GM21381 (cell line): ENCODE data around the gene DAND5.
"Not testable (repeated sequence)": the region's sequence is repeated elsewhere in the genome, so short reads cannot be mapped to it uniquely, and the experiment has no call there.

ENCODE experiments used
- ATAC-seq: cut with Tn5 transposase; IDR thresholded peaks from one replicate; pipeline ENCODE4 v1.9.1; 2021; ENCODE audit warnings: mild to moderate bottlenecking, moderate library complexity; ENCODE audit not compliant: unreplicated experiment

DAND5 gene

DNA sequence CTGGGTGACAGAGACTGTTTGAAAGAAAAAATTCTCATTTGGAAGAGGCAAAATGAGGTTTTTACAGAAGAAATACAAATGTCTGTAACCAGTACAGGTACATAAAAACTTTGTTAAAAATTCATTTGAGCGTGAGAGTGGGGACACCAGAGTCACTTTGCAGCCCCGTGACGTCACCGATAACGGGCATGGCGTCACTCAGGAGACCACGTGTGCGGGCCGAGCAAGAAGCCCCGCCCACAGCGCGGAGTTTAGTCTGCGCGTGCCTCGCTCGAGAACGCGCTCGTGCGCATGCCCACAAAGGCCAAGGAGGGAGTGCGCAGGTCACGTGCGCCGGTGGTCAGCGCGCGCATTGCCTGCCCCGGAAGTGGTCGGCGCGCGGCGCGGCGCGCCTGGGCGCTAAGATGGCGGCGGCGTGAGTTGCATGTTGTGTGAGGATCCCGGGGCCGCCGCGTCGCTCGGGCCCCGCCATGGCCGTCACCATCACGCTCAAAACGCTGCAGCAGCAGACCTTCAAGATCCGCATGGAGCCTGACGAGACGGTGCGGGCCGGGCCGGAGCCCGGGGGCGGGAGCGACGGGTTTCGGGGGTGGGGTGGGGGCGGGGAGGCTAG is 23.8 kb upstream of the DAND5 start, which contains the start of gene RAD23A:
Gene RAD23A (plus strand): TSS at position 384 of the 613 bp plus-strand sequence. CDS start 87 bp downstream, at position 471.
- ATAC-seq, result peak; percentile 78

DNA sequence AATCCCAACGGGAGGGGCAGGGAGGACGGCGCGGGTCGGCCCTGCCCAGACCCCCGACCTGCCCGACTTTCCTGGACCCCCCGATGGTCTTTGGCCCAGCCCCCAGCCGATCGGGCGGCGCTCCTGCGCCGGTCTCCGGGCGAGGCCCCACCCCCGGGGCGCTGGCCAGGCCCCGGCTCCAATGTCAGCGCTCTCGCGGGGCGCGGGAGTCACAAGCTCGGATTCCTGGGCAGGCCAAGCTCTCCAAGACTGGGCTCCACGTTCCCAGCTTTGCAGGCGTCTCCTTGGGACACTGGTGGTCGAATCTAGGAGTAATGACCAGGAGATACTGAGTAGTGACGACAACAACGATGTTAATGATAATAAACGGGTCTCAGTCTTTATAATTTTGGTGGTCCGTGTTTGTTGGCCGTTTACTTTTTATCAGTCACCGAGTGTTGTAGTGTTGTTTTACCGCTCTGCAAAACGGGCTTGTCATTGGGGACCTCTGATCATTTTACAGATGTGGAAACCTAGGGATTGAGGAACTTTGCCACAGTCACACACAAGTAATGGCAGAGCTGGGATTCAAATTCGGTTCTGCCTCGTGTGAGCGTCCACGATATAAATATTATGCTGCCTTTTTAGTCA is 23.2 kb upstream of the DAND5 start:
- peak; percentile 38 for ATAC-seq

DNA sequence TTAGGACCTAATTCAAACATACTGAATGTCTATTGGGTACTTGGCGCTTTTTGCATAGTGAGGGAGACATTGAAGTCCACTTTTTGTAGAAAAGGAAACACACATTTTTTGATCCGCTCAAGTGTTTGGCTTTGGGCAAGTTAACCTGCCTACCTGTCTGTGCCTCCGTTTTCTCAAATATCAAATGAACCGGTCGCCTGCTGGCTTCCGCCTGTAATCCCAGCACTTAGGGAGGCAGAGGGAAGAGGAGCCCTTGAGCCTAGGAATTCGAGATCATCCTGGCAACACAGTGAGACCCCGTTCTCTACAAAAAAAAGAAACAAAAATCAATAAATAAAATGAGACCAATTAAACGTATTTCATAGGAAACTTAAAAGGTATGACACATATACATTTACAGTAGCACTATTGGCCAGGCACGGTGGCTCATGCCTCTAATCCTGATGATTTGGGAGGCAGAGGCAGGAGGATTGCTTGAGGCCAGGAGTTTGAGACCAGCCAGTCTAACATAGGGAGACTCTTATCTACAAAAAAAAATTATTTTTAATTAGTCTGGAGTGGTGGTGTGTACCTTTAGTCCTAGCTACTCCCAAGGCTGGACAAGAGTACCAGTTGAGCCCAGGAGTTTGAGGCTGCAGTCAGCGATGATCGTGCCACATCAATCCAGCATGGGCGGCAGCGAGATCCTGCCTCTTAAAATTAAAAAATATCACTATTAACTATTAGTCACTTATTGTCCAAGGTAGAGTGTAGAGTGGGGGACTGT is 22.5 kb upstream of the DAND5 start:
- no peak for ATAC-seq

DNA sequence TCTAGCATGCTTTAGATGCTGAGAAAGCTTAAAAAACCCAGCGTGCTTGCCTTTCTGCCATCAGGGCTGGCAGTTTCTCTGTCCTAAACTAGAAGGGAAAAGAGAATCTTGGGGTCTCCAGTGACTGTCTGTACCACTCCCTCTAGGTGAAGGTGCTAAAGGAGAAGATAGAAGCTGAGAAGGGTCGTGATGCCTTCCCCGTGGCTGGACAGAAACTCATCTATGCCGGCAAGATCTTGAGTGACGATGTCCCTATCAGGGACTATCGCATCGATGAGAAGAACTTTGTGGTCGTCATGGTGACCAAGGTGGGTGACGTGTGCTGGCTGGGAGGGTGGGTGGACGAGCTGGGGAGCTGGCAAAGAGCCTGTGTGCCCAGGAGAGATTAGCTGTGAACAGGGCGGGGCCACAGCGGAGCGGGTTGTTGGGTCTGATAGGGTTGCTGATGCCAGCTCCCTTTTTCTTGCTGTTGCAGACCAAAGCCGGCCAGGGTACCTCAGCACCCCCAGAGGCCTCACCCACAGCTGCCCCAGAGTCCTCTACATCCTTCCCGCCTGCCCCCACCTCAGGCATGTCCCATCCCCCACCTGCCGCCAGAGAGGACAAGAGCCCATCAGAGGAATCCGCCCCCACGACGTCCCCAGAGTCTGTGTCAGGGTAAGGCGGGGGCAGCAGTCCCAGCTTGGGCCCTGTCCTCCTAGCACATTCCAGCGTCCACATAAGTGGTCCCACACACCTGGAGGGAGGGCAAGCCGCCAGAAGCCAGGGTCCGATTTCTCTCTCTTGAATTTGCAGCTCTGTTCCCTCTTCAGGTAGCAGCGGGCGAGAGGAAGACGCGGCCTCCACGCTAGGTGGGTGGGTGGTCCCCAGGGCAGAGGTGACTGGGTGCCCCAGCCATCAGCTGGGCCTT is 21.4 kb upstream of the DAND5 start:
- no peak for ATAC-seq

DNA sequence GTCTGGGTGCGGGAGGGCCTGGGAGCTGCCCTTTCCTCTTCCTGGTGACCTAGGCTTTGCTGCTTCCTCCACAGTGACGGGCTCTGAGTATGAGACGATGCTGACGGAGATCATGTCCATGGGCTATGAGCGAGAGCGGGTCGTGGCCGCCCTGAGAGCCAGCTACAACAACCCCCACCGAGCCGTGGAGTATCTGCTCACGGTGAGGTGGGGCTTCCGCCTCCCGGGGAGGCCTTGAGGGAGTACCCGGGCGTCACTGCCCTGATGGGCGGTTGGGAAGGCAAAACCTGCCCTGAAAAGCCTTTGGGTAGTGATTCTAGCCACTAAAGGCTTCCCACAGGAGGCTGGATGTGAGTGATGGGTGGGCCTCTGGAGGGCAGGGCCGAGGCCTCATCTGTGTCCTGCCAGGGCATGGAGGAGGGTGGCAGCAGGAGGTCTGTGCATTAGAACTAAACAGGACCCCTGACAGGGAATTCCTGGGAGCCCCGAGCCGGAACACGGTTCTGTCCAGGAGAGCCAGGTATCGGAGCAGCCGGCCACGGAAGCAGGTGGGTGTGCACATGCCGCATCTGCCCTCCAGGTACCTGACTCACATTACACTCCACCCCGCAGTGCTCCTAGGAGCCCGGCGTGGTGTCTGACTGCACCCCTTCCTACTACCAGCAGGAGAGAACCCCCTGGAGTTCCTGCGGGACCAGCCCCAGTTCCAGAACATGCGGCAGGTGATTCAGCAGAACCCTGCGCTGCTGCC is 20.6 kb upstream of the DAND5 start:
- no peak for ATAC-seq

DNA sequence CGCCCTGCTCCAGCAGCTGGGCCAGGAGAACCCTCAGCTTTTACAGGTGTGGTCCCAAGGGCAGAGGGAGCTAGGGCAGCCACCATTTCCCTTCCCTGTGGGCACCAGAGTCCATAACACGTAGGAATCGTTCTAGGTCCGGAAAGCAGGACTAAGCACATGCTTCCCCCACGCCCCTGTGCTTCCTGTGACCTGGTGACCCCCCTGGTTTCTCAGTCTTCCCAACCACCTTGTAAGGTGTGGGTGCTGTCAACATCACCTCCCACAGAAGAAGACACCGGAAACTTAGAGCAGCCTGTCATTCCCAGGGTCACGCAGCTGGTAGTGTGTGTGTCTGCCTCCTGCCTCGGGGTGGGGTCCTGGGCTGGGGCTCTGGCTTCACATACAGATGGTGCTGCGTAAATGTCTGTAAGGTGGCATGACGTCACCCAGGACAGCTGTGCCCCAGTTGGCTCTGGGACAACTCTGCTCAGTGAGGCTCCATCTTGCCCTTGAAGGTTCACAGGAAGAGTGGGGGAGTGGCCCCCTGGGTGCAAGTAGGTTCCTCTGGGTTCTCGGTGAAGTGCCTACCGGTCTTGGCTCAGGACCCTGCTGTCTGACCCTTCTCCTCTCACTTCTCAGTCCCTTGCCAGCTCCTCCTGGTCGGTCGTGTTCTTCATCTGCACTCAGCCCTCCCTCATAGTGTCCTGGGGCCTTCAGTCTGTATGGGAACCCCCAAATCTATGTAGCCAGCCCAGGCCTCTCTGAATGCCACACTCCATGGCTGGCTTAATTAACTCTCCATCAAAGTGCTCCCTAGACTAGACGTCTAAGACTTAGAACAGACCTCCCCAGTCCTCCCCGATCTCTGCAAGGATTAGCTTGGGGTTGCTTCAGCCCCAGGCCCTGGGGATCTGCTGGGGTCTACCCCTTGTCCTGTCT is 19.8 kb upstream of the DAND5 start:
- ATAC-seq, result no peak

DNA sequence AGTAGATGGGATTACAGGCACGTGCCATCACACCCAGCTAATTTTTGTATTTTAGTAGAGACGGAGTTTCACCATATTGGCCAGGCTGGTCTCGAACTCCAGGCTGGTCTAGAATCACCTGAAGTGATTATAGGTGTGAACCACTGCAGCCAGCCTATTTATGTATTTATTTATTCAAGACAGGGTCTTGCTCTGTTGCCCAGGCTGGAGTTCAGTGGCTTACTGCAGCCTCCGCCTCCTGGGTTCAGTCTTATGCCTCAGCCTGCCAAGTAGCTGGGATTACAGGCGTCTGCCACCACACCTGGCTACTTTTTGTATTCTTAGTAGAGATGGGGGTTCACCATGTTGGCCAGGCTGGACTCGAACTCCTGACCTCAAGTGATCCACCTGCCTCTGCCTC is 17.3 kb upstream of the DAND5 start:
- not testable (repeated sequence) for ATAC-seq

DNA sequence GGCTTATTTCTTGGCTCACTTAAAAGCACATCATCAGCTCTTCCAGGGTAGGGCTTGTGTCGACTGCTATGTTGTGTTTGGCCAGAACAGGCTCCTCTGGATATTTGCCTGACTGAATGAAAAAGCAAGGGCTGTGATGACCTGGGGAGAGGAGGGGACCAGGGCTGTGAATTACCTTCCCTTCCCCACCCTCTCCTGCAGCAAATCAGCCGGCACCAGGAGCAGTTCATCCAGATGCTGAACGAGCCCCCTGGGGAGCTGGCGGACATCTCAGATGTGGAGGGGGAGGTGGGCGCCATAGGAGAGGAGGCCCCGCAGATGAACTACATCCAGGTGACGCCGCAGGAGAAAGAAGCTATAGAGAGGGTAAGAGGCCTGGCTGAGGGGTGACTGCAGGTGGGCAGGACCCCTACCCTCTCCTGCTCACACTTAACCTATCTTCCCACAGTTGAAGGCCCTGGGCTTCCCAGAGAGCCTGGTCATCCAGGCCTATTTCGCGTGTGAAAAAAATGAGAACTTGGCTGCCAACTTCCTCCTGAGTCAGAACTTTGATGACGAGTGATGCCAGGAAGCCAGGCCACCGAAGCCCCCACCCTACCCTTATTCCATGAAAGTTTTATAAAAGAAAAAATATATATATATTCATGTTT is 16.8 kb upstream of the DAND5 start:
- no peak for ATAC-seq

DNA sequence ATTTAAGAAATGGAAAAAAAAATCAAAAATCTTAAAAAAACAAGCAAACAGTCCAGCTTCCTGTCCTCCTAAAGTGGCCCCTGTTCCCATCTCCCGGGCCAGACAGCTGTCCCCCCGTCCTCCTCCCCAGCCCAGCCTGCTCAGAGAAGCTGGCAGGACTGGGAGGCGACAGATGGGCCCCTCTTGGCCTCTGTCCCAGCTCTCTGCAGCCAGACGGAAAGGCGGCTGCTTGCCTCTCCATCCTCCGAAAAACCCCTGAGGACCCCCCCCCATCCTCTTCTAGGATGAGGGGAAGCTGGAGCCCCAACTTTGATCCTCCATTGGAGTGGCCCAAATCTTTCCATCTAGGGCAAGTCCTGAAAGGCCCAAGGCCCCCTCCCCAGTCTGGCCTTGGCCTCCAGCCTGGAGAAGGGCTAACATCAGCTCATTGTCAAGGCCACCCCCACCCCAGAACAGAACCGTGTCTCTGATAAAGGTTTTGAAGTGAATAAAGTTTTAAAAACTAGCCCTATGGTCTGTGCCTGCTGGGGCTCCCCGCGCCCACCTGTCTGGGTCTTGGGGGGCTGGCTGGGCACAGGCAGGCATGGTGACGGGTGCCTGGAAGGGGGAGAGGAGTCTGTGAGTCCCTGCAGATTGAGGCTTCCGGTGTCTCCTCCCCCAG is 16.1 kb upstream of the DAND5 start:
- no peak for ATAC-seq

DNA sequence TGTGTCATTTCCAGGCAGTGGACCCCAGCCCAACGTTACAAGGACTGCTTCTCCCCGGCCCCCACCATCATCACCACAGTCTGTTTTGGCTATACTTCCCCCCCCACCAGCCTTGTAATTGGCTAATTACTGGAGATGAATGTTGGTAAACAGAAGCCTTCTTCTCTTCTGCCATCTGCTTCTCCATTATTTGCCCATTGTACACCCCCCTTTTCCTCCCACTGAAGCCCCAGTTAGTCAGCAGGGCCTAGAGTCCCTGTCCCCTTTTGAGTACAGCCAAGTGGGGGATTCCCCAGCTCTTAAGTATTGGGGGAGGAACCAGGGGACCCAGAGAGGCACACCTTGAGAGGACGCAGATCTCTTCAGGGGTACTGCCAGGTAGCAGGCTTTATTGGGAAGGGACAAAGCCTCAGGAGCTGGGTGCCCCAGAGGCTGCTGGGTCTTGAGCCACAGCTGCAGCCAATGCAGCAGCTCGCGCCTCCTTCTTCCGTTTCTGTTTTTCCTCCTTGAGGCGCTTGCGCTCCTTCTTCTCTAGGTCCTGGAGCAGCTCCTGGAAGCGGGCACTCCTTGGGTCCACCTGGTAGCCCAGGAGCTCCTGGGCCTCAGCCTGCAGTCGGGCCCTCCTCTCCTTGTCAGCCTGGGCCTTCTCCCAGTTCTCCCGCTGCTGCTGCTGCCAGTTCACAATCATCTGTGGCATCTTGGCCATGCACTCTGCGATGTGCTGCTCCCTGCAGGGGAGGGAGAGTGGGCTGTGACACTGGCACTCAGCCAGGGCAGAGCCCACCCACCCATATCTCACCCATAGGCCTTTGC is 15.4 kb upstream of the DAND5 start:
- no peak for ATAC-seq

DNA sequence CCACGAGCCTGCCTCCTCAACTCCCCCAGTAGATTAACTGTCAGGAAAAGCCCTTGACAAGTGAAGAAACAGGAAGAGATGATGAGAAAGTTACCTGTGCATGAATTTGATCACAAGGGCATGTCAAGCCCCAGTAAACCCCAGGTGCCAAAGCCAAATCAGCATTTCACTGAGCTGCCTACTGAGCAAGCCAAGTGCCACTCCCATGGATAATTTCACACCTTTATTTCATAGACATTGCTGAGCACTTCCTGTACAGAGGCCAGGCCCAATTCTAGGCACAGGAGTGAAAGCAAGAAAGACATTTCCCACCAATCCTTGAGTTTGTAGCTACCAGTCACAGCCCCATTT is 14.8 kb upstream of the DAND5 start:
- ATAC-seq, result no peak

DNA sequence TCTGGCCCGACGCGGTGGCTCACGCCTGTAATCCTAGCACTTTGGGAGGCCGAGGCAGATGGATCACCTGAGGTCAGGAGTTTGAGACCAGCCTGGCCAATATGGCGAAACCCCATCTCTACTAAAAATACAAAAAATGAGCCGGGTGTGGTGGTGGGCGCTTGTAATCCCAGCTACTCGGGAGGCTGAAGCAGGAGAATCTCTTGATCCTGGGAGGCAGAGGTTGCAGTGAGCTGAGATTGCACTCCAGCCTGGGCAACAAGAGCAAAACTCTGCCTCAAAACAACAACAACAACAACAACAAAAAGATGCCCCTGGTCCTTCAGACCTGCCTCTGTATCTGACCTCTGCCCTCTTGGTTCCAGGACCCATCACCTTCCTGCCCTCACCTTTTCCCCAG is 13.8 kb upstream of the DAND5 start:
- ATAC-seq, result not testable (repeated sequence)

DNA sequence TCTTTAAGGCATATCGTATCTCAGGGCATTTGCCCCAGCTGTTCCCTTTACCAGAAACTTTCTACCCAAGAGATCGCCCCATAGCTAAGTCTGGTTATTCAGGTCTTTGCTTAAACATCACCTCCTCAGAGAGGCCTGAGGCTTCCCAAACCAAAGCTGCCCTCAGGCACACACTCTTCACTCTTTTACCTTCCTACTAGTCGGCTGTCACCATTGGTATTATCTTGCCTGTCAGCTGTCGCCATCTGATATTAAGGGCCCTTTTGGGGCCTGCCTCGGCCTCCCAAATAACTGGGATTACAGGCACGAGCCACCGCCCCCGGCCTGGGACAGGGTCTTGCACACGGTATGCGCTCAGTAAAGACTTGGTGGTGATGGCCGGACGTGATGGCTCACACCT is 13.4 kb upstream of the DAND5 start:
- no peak for ATAC-seq

DNA sequence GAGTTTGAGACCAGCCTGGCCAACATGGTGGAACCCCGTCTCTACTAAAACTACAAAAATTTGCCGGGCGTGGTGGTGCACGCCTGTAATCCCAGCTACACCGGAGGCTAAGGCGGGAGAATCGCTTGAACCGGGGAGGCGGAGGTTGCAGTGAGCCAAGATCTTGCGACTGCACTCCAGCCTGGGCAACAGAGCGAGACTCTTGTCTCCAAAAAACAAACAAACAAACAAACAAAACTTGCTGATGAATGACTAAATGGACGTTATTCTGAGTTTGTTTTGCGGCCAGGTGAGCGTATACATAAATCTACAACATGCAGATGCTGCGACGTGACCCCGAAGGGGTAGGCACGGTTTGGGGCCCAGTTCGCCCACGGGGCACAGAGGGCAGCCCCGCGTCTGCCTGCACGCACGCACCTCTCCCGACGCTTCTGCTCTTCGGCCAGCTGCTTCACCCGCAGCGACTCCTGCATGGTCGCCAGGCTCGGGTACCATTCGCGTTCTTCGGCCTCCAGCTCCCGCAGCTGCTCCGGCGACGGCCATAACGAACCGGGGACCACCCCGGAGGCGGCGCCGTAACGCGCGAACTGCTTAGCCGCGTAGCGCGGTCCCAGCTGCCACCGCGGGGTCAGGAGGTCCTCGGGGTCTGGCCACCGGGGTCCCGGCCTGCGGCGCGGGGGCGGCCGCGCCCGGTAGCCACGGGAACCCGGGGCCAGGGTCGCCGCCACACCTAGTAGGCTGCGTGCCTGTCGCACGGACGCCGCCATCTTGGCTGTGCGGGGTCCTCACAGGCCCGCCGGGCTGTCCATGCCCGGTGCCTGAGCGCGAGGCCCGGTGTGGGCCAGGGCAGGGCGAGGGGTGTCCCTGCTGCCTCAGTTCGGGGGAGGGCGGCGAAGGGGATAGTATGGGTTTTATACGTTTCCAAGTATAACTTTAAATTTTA is 12.7 kb upstream of the DAND5 start, which contains the start of gene GADD45GIP1:
Gene GADD45GIP1 (minus strand): TSS at position 778 of the 943 bp plus-strand sequence. CDS start 11 bp downstream, at position 767.
- peak; percentile 89 for ATAC-seq

DNA sequence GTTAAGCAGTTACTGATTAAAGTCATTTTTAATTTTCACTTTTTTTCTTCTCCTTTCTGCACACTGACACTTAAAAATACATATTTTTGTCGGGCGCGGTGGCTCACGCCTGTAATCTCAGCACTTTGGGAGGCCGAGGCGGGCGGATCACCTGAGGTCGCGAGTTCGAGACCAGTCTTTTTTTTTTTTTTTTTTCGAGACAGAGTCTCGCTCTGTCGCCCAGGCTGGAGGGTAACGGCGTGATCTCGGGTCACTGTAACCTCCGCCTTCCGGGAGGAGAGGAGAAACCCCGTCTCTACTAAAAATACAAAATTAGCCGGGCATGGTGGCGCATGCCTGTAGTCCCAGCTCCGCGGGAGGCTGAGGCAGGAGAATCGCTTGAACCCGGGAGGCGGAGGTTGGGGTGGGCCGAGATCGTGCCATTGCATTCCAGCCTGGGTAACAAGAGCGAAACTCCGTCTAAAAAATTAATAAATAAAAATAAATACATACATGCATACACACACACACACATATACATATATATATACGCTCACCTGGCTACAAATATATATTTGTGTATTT is 11.9 kb upstream of the DAND5 start:
- ATAC-seq, result not testable (repeated sequence)

DNA sequence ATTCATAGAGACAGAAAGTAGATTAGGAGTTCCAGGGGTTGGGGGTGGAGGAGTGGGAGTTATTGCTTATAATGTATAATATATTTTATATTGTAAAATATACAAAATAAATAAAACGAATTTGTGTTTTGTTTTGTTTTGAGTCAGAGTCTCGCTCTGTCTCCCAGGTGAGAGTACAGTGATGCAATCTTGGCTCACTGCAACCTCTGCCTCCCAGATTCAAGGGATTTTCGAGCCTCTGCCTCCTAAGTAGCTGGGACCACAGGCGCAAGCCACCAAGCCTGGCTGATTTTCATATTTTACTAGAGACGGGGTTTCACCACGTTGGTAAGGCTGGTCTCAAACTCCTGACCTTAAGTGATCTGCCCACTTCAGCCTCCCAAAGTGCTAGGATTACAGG is 9.9 kb upstream of the DAND5 start:
- ATAC-seq, result no peak
